Mesenchymal stem cell (in vitro differentiated cells and primary cell): ENCODE results near the gene SLC5A9.
"Not testable (repeated sequence)": the region's sequence is repeated elsewhere in the genome, so short reads cannot be mapped to it uniquely, and the experiment has no call there.

Experiments used
- DNase-seq: peaks from one replicate; pipeline ENCODE4 v3.0.0-alpha.2; 2013
- H2AFZ ChIP-seq: one replicate; pipeline ENCODE4 v1.6.1; 2013; ENCODE audit warnings: low read depth, mild to moderate bottlenecking, control low read depth, inconsistent platforms, low read length, moderate library complexity
- H2AK5ac ChIP-seq: 2 replicates; pipeline ENCODE4 v1.6.1; 2013; ENCODE audit warnings: low read length, moderate library complexity, mild to moderate bottlenecking, inconsistent platforms; ENCODE audit not compliant: severe bottlenecking
- H2BK120ac ChIP-seq: one replicate; pipeline ENCODE4 v1.6.1; 2013; ENCODE audit warnings: low read depth, mild to moderate bottlenecking, inconsistent platforms, low read length, moderate library complexity
- H2BK12ac ChIP-seq, 2 experiments: one replicate each; pipeline ENCODE4 v1.6.1; 2013; ENCODE audit warnings: inconsistent platforms in 2 of 2, low read length in 2 of 2, mild to moderate bottlenecking in 2 of 2, moderate library complexity in 2 of 2, control low read depth in 1 of 2
- H2BK15ac ChIP-seq: one replicate; pipeline ENCODE4 v1.6.1; 2013; ENCODE audit warnings: mild to moderate bottlenecking, low read depth, inconsistent platforms; ENCODE audit not compliant: poor library complexity, severe bottlenecking
- H2BK5ac ChIP-seq: 2 replicates; pipeline ENCODE4 v1.6.1; 2013; ENCODE audit warnings: low read depth, mild to moderate bottlenecking, low read length, control low read depth, inconsistent platforms; ENCODE audit not compliant: poor library complexity, severe bottlenecking
- H3K14ac ChIP-seq, 2 experiments: one replicate each; pipeline ENCODE4 v1.6.1; 2013; ENCODE audit warnings: inconsistent platforms in 2 of 2, low read length in 2 of 2, control low read depth in 1 of 2, mild to moderate bottlenecking in 1 of 2, moderate library complexity in 1 of 2
- H3K18ac ChIP-seq, 2 experiments: one replicate each; pipeline ENCODE4 v1.6.1; 2013; ENCODE audit warnings: inconsistent platforms in 2 of 2, low read length in 2 of 2, control low read depth in 1 of 2, low read depth in 1 of 2, mild to moderate bottlenecking in 1 of 2
- H3K23ac ChIP-seq, 2 experiments: one replicate each; pipeline ENCODE4 v1.6.1; 2013; ENCODE audit warnings: inconsistent platforms in 2 of 2, low read length in 2 of 2, mild to moderate bottlenecking in 2 of 2, moderate library complexity in 2 of 2, control low read depth in 1 of 2
- H3K27ac ChIP-seq: 2 replicates; pipeline ENCODE4 v1.5.1; 2013; ENCODE audit warnings: mild to moderate bottlenecking, moderate library complexity, low read length, control low read depth, inconsistent platforms; ENCODE audit not compliant: poor library complexity, severe bottlenecking
- H3K27me3 ChIP-seq, 2 experiments: 2 replicates each; pipeline versions ENCODE4 v1.6.1 to v1.7.0; 2013; ENCODE audit warnings: low read length in 2 of 2, mild to moderate bottlenecking in 2 of 2, moderate library complexity in 2 of 2, control low read depth in 1 of 2, inconsistent platforms in 1 of 2; ENCODE audit not compliant: control insufficient read depth in 1 of 2, insufficient read depth in 1 of 2
- H3K36me3 ChIP-seq, 2 experiments: 2 replicates each; pipeline versions ENCODE4 v1.6.1 to v1.7.0; 2013; ENCODE audit warnings: low read length in 2 of 2, control low read depth in 1 of 2, inconsistent platforms in 1 of 2, low read depth in 1 of 2, mild to moderate bottlenecking in 1 of 2; ENCODE audit not compliant: insufficient read depth in 2 of 2, control insufficient read depth in 1 of 2
- H3K4ac ChIP-seq, 2 experiments: one replicate each; pipeline ENCODE4 v1.6.1; 2013; ENCODE audit warnings: inconsistent platforms in 2 of 2, low read length in 2 of 2, mild to moderate bottlenecking in 2 of 2, moderate library complexity in 2 of 2, control low read depth in 1 of 2, low read depth in 1 of 2
- H3K4me1 ChIP-seq: 2 replicates; pipeline ENCODE4 v1.6.1; 2013; ENCODE audit warnings: low read depth, low read length, control low read depth; ENCODE audit not compliant: control insufficient read depth, insufficient read depth
- H3K4me2 ChIP-seq: 2 replicates; pipeline ENCODE4 v1.6.1; 2013; ENCODE audit warnings: low read length, mild to moderate bottlenecking, inconsistent platforms; ENCODE audit not compliant: poor library complexity, severe bottlenecking
- H3K4me3 ChIP-seq, 2 experiments: 2 replicates each; pipeline versions ENCODE4 v1.5.1 to v1.7.0; 2013; ENCODE audit warnings: low read length in 2 of 2, mild to moderate bottlenecking in 2 of 2, control low read depth in 1 of 2, low read depth in 1 of 2; ENCODE audit not compliant: insufficient read depth in 1 of 2
- H3K79me1 ChIP-seq: replicated peaks from 2 replicates; pipeline ENCODE4 v1.6.1; 2013; ENCODE audit warnings: mild to moderate bottlenecking, control low read depth, low read length, inconsistent platforms; ENCODE audit not compliant: poor library complexity, severe bottlenecking
- H3K9ac ChIP-seq: 2 replicates; pipeline ENCODE4 v1.7.0; 2013; ENCODE audit warnings: mild to moderate bottlenecking, low read length, moderate library complexity
- H3K9me3 ChIP-seq: 2 replicates; pipeline ENCODE4 v1.7.0; 2013; ENCODE audit warnings: mild to moderate bottlenecking, low read length; ENCODE audit not compliant: control insufficient read depth
- H4K8ac ChIP-seq: one replicate; pipeline ENCODE4 v1.6.1; 2013; ENCODE audit warnings: inconsistent platforms, mild to moderate bottlenecking, low read length, moderate library complexity
- H4K91ac ChIP-seq: one replicate; pipeline ENCODE4 v1.6.1; 2013; ENCODE audit warnings: mild to moderate bottlenecking, low read length, inconsistent platforms
- WGBS: methylation state at CpG from one replicate; pipeline ENCODE4 v1.1.7; 2013; ENCODE audit warnings: mixed read lengths; 5-methylcytosine and 5-hydroxymethylcytosine counted together

The SLC5A9 gene

GRCh38 chr1:48292706-48293105 lies 70.2 kb downstream of the SLC5A9 start:
- no peak overlapping the region for H2BK120ac ChIP-seq
- H2BK15ac ChIP-seq: no peak overlapping the region
- no peak overlapping the region for H2BK12ac ChIP-seq
- no peak overlapping the region for H3K27ac ChIP-seq
- no peaks in the 10 kb centered on the region for H3K36me3 ChIP-seq
- WGBS: 90% methylated on average over 5 of the region's 5 CpGs
- H3K9ac ChIP-seq: no peak overlapping the region
- no peak overlapping the region for H3K14ac ChIP-seq
- no peaks in the 10 kb centered on the region for H3K79me1 ChIP-seq
- H4K8ac ChIP-seq: no peak overlapping the region
- H3K4ac ChIP-seq: no peak overlapping the region
- no peak for DNase-seq
- no peak overlapping the region for H3K18ac ChIP-seq
- no peaks in the 10 kb centered on the region for H3K27me3 ChIP-seq
- H3K4me1 ChIP-seq: no peaks in the 10 kb centered on the region
- H3K23ac ChIP-seq: no peak overlapping the region
- no peak overlapping the region for H2AK5ac ChIP-seq
- no peak overlapping the region for H2AFZ ChIP-seq
- no peak overlapping the region for H3K4me2 ChIP-seq
- H2BK5ac ChIP-seq: no peak overlapping the region
- H3K9me3 ChIP-seq: no peaks in the 10 kb centered on the region
- no peak overlapping the region for H4K91ac ChIP-seq
- no peak overlapping the region for H3K4me3 ChIP-seq

- H3K9me3 ChIP-seq, H2AK5ac ChIP-seq, H4K8ac ChIP-seq, H2BK120ac ChIP-seq, H3K27me3 ChIP-seq, H3K4me3 ChIP-seq, H3K4me2 ChIP-seq, H3K23ac ChIP-seq, DNase-seq, H3K4me1 ChIP-seq, H3K9ac ChIP-seq, H3K14ac ChIP-seq, H3K79me1 ChIP-seq, H3K18ac ChIP-seq, H4K91ac ChIP-seq, H3K36me3 ChIP-seq, H2BK12ac ChIP-seq, H2BK5ac ChIP-seq, H3K27ac ChIP-seq, H2BK15ac ChIP-seq, H2AFZ ChIP-seq, H3K4ac ChIP-seq: not testable (repeated sequence)
- WGBS: 94% methylated on average over 4 of the region's 6 CpGs
Observed at GRCh38 chr1:48294094-48294493, 71.6 kb downstream of the SLC5A9 start.

- no peak overlapping the region for H3K4me2 ChIP-seq
- H3K9ac ChIP-seq: no peak overlapping the region
- H2BK5ac ChIP-seq: no peak overlapping the region
- no peak overlapping the region for H4K8ac ChIP-seq
- H2AFZ ChIP-seq: no peak overlapping the region
- H3K36me3 ChIP-seq: peaks cover 0 to 8% of the 10 kb centered on the region in 2 experiments
- no peak overlapping the region for H2BK15ac ChIP-seq
- H3K4me1 ChIP-seq: no peaks in the 10 kb centered on the region
- H2BK120ac ChIP-seq: no peak overlapping the region
- H3K27ac ChIP-seq: no peak overlapping the region
- H3K4ac ChIP-seq: no peak overlapping the region
- no peaks in the 10 kb centered on the region for H3K9me3 ChIP-seq
- H3K27me3 ChIP-seq: no peaks in the 10 kb centered on the region
- no peak overlapping the region for H4K91ac ChIP-seq
- no peak overlapping the region for H2BK12ac ChIP-seq
- no peaks in the 10 kb centered on the region for H3K79me1 ChIP-seq
- H3K4me3 ChIP-seq: no peak overlapping the region
- H3K14ac ChIP-seq: no peak overlapping the region
- no peak for DNase-seq
- no peak overlapping the region for H3K18ac ChIP-seq
- H2AK5ac ChIP-seq: no peak overlapping the region
- H3K23ac ChIP-seq: no peak overlapping the region
- no CpG with 5 or more reads among the region's 1 CpG for WGBS
Observed at GRCh38 chr1:48294656-48295055, 72.1 kb downstream of the SLC5A9 start.
